Endothelial cell of umbilical vein (primary cell): Measurements from ENCODE around the gene OR7D2. TPM values are rescaled to one million over a fixed set of nuclear protein-coding genes. Genes with fewer than 3 reads are reported as not detected.

Source experiments
- polyA plus RNA-seq, 4 experiments: library from polyadenylated mRNA; depleted of rRNA in 3 of 4; stranded (reverse) in 3 of 4; unstranded in 1 of 4; fragments of >200 nt; gene quantifications; 2 replicates each; pipeline versions ENCODE4 v1.2.1 to v1.2.3, GENCODE V29; 2011 to 2012; ENCODE audit warnings: missing spikeins in 1 of 4
- total RNA-seq: library from RNA; stranded (reverse); gene quantifications from 2 replicates; pipeline ENCODE4 v1.2.3, GENCODE V29; 2021

OR7D2 gene
- total and polyA plus RNA-seq, 2 donors (not counting 3 experiments of a cell fraction or from before 2014, with no cell fraction given), result not detected

Other genes starting within 250 kb of the OR7D2 start
- gene MUC16, start 168.6 kb upstream of the OR7D2 start, total RNA-seq, result not detected in 2 replicates
- not detected in 2 replicates for gene MUC16, start 168.6 kb upstream of the OR7D2 start, polyA plus RNA-seq
- not detected in 2 replicates for gene OR1M1, start 91.9 kb upstream of the OR7D2 start, total RNA-seq
- gene OR1M1, start 91.9 kb upstream of the OR7D2 start, polyA plus RNA-seq, result not detected in 2 replicates
- not detected in 2 replicates for gene OR7G2, start 71.5 kb upstream of the OR7D2 start, total RNA-seq
- gene OR7G2, start 71.5 kb upstream of the OR7D2 start, polyA plus RNA-seq, result not detected in 2 replicates
- gene OR7G1, start 63.2 kb upstream of the OR7D2 start, total RNA-seq, result not detected in 2 replicates
- not detected in 2 replicates for gene OR7G1, start 63.2 kb upstream of the OR7D2 start, polyA plus RNA-seq
- not detected in 2 replicates for gene OR7G3, start 52.0 kb upstream of the OR7D2 start, total RNA-seq
- not detected in 2 replicates for gene OR7G3, start 52.0 kb upstream of the OR7D2 start, polyA plus RNA-seq
- gene ZNF317, start 38.6 kb upstream of the OR7D2 start, total RNA-seq, result 29.5 and 30.4 TPM in 2 replicates
- 13.8 and 14.2 TPM in 2 replicates for gene ZNF317, start 38.6 kb upstream of the OR7D2 start, polyA plus RNA-seq
- gene OR7D4, start 40.6 kb downstream of the OR7D2 start, total RNA-seq, result not detected in 2 replicates
- gene OR7D4, start 40.6 kb downstream of the OR7D2 start, polyA plus RNA-seq, result not detected in 2 replicates
- not detected in 2 replicates for gene OR7E24, start 72.0 kb downstream of the OR7D2 start, total RNA-seq
- not detected in 2 replicates for gene OR7E24, start 72.0 kb downstream of the OR7D2 start, polyA plus RNA-seq
- gene ZNF699, start 130.9 kb downstream of the OR7D2 start, total RNA-seq, result 3.9 and 4.7 TPM in 2 replicates
- 0.48 and 0.59 TPM in 2 replicates for gene ZNF699, start 130.9 kb downstream of the OR7D2 start, polyA plus RNA-seq
- gene ZNF559, start 145.2 kb downstream of the OR7D2 start, total RNA-seq, result 10.1 and 13.5 TPM in 2 replicates
- gene ZNF559, start 145.2 kb downstream of the OR7D2 start, polyA plus RNA-seq, result 6.1 and 7.8 TPM in 2 replicates
- gene ZNF177, start 184.0 kb downstream of the OR7D2 start, total RNA-seq, result 0.42 and 0.69 TPM in 2 replicates
- 0.76 and 0.86 TPM in 2 replicates for gene ZNF177, start 184.0 kb downstream of the OR7D2 start, polyA plus RNA-seq